Liver (tissue), 9 donors: ENCODE measurements around the gene SIGLEC9. TPM values are rescaled to one million over a fixed set of nuclear protein-coding genes. Genes with fewer than 3 reads are reported as not detected.

Source experiments
- DNase-seq: peaks from one replicate; pipeline ENCODE4 v3.0.0-alpha.2; 2017; ENCODE audit warnings: low spot score
- H3K27ac ChIP-seq, 2 donors: one replicate each; pipeline ENCODE4 v1.7.0; 2013; ENCODE audit warnings: inconsistent platforms in 2 of 2, low read length in 2 of 2, control low read depth in 1 of 2, low read depth in 1 of 2, mild to moderate bottlenecking in 1 of 2
- H3K27me3 ChIP-seq, 4 donors: one replicate each; pipeline versions ENCODE4 v1.6.1 to v1.7.0; 2013; ENCODE audit warnings: low read length in 3 of 4, inconsistent platforms in 1 of 4, mild to moderate bottlenecking in 1 of 4, moderate library complexity in 1 of 4; ENCODE audit not compliant: control insufficient read depth in 4 of 4, insufficient read depth in 4 of 4
- H3K36me3 ChIP-seq, 4 donors: one replicate each; pipeline versions ENCODE4 v1.6.1 to v1.7.0; 2013; ENCODE audit warnings: low read length in 3 of 4, mild to moderate bottlenecking in 3 of 4, low read depth in 1 of 4, moderate library complexity in 1 of 4; ENCODE audit not compliant: control insufficient read depth in 4 of 4, insufficient read depth in 3 of 4
- H3K4me1 ChIP-seq, 4 donors: one replicate each; pipeline versions ENCODE4 v1.6.1 to v1.7.0; 2013; ENCODE audit warnings: low read length in 3 of 4, mild to moderate bottlenecking in 3 of 4, moderate library complexity in 1 of 4; ENCODE audit not compliant: control insufficient read depth in 4 of 4, insufficient read depth in 4 of 4
- H3K4me3 ChIP-seq, 3 donors: one replicate each; pipeline versions ENCODE4 v1.6.1 to v1.7.0; 2013; ENCODE audit warnings: low read length in 3 of 3, control low read depth in 1 of 3, low read depth in 1 of 3, mild to moderate bottlenecking in 1 of 3
- H3K9ac ChIP-seq, 2 donors: one replicate each; pipeline ENCODE4 v1.7.0; 2013; ENCODE audit warnings: low read length in 2 of 2, mild to moderate bottlenecking in 2 of 2, moderate library complexity in 2 of 2, control low read depth in 1 of 2, low read depth in 1 of 2
- H3K9me3 ChIP-seq, 4 donors: one replicate each; pipeline versions ENCODE4 v1.6.1 to v1.7.0; 2013; ENCODE audit warnings: low read length in 3 of 4; ENCODE audit not compliant: control insufficient read depth in 4 of 4
- CTCF ChIP-seq: fragments of 150-350 bp; IDR thresholded peaks from 2 replicates; pipeline ENCODE4 v1.5.1; 2017; ENCODE audit warnings: improper control_type of control experiment, low read depth, low read length; ENCODE audit not compliant: missing input control
- EGR1 ChIP-seq, 2 donors: IDR thresholded peaks; 2 replicates each; pipeline ENCODE4 v1.6.1; 2016 to 2018; ENCODE audit warnings: antibody characterized with exemption in 2 of 2, low read depth in 2 of 2
- FOXA2 ChIP-seq: IDR thresholded peaks from 2 replicates; pipeline ENCODE4 v1.6.1; 2016; ENCODE audit warnings: antibody characterized with exemption
- GABPA ChIP-seq, 2 donors: IDR thresholded peaks in 1 of 2; conservative IDR thresholded peaks in 1 of 2; 2 replicates each; pipeline ENCODE4 v1.6.1; 2016; ENCODE audit warnings: antibody characterized with exemption in 2 of 2, mild to moderate bottlenecking in 1 of 2, moderate library complexity in 1 of 2
- HNF4A ChIP-seq, 2 donors: conservative IDR thresholded peaks; 2 replicates each; pipeline ENCODE4 v1.6.1; 2016; ENCODE audit warnings: antibody characterized with exemption in 2 of 2, mild to moderate bottlenecking in 2 of 2
- HNF4G ChIP-seq: IDR thresholded peaks from 2 replicates; pipeline ENCODE4 v1.6.1; 2016; ENCODE audit warnings: antibody characterized with exemption
- JUND ChIP-seq, 2 donors: IDR thresholded peaks; 2 replicates each; pipeline ENCODE4 v1.6.1; 2016; ENCODE audit warnings: antibody characterized with exemption in 2 of 2
- MAX ChIP-seq: IDR thresholded peaks from 2 replicates; pipeline ENCODE4 v1.6.1; 2016; ENCODE audit warnings: antibody characterized with exemption
- NR2F2 ChIP-seq: IDR thresholded peaks from 2 replicates; pipeline ENCODE4 v1.6.1; 2016; ENCODE audit warnings: antibody characterized with exemption
- RAD21 ChIP-seq, 2 donors: IDR thresholded peaks; 2 replicates each; pipeline ENCODE4 v1.6.1; 2016; ENCODE audit warnings: antibody characterized with exemption in 2 of 2, mild to moderate bottlenecking in 2 of 2
- REST ChIP-seq: IDR thresholded peaks from 2 replicates; pipeline ENCODE4 v1.6.1; 2016; ENCODE audit warnings: antibody characterized with exemption, mild to moderate bottlenecking
- RXRA ChIP-seq, 2 donors: IDR thresholded peaks; 2 replicates each; pipeline ENCODE4 v1.6.1; 2017 to 2018; ENCODE audit warnings: antibody characterized with exemption in 2 of 2, mild to moderate bottlenecking in 1 of 2
- SP1 ChIP-seq: IDR thresholded peaks from 2 replicates; pipeline ENCODE4 v1.6.1; 2018; ENCODE audit warnings: antibody characterized with exemption, mild to moderate bottlenecking
- TAF1 ChIP-seq: conservative IDR thresholded peaks from 2 replicates; pipeline ENCODE4 v1.6.1; 2016; ENCODE audit warnings: antibody characterized with exemption, mild to moderate bottlenecking
- ZBTB33 ChIP-seq: IDR thresholded peaks from 2 replicates; pipeline ENCODE4 v1.6.1; 2016; ENCODE audit warnings: antibody characterized with exemption
- WGBS: extraction: QIAGEN DNeasy Blood & Tissue Kit; methylation state at CpG from one replicate; pipeline ENCODE4 v1.1.7; 2013; 5-methylcytosine and 5-hydroxymethylcytosine counted together
- polyA plus RNA-seq, 2 donors: library from polyadenylated mRNA; stranded (reverse) in 1 of 2; unstranded in 1 of 2; fragments of 200-250 nt in 1 of 2; fragments of >200 nt in 1 of 2; fragmentation: Nextera tagmentation in 1 of 2; extraction: Ambion mirVana in 1 of 2; gene quantifications; one replicate each; pipeline versions ENCODE4 v1.2.1 to v1.2.3, GENCODE V29; 2013 to 2015
- total RNA-seq, 2 donors: library from RNA; depleted of rRNA; stranded (reverse); fragments of >200 nt; gene quantifications; one replicate each; pipeline ENCODE4 v1.2.3, GENCODE V29; 2014
- donor health status: healthy.
- donor health status: healthy.
- donor health status: healthy.
- donor health status: healthy.
- donor health status: healthy.

Gene SIGLEC9
- total and polyA plus RNA-seq, 4 donors, result 3.0 to 5.4 (median 4.4) TPM

GRCh38 chr19:51119101-51119500 is 5.6 kb upstream of the SIGLEC9 start:
- no peaks in the 10 kb centered on the region for H3K27me3 ChIP-seq
- WGBS, result 56% methylated on average over 4 of the region's 4 CpGs
- no peak overlapping the region for H3K9ac ChIP-seq
- peaks cover 0 to 4% (median under 1%) of the 10 kb centered on the region in 4 donors for H3K4me1 ChIP-seq
- H3K9me3 ChIP-seq, result no peaks in the 10 kb centered on the region
- no peak for DNase-seq
- no peak for TF ChIP-seq ZBTB33
- TF ChIP-seq NR2F2, result no peak
- TF ChIP-seq GABPA (IDR thresholded peaks at IDR 0.05 in 1 of 2, conservative IDR thresholded peaks at IDR 0.05 in 1 of 2), result no peak
- TF ChIP-seq TAF1, result no peak
- TF ChIP-seq EGR1 (IDR thresholded peaks at IDR 0.05; ENCODE audit: low read depth in 2 of 2), result no peak
- TF ChIP-seq JUND (IDR thresholded peaks at IDR 0.05), result no peak
- TF ChIP-seq HNF4A (conservative IDR thresholded peaks at IDR 0.05), result no peak
- TF ChIP-seq HNF4G, result no peak
- no peak for TF ChIP-seq RAD21 (IDR thresholded peaks at IDR 0.05)
- H3K36me3 ChIP-seq, result no peaks in the 10 kb centered on the region
- H3K4me3 ChIP-seq, result no peak overlapping the region
- no peak overlapping the region for H3K27ac ChIP-seq

DNA sequence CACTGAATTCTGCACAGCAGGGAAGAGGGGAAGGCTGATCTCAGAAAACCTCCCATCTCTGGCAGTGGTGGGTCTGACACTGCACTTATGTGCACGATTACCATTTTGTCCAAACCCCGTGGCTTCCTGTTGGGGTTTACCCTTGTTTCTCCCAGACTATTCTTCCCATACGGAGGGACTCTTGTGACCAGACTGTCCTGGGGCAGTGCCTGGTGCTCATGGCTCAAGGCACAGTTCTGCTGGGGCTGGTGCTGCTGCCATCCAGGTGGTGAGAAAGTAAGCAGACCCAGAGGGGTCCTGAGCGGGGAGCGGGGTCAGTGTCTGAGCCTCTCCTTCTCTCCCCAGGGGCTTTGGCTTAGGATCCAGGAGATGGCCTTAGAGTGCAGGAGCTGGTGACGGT is 5.1 kb upstream of the SIGLEC9 start:
- no peaks in the 10 kb centered on the region for H3K9me3 ChIP-seq
- no peak overlapping the region for H3K9ac ChIP-seq
- no peak overlapping the region for H3K27ac ChIP-seq
- no peaks in the 10 kb centered on the region for H3K27me3 ChIP-seq
- H3K4me1 ChIP-seq, result peaks cover 0 to 7% (median 2%) of the 10 kb centered on the region in 4 donors
- 77% methylated on average over 6 of the region's 6 CpGs for WGBS
- no peaks in the 10 kb centered on the region for H3K36me3 ChIP-seq
- no peak for DNase-seq
- no peak for TF ChIP-seq FOXA2
- no peak for TF ChIP-seq TAF1
- no peak for TF ChIP-seq REST
- H3K4me3 ChIP-seq, result no peak overlapping the region

DNA sequence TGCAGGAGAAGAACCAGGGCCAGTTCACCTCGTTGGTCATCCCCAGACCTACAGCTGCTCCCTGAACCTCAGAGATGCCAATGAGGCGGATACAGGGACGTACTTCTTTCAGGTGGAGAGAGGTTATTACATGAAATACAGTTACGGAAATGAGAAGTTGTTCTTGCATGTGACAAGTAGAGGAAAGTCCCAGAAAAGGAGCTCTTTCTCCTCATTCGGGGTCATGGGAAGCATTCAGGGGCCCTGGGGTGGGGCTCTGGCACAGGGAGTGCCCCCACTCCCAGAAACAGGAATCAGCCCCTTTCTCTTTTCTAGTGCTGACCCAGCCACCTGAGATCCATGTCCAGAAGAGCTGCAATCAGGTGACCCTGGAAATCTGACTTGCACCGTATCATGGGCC is 4.5 kb upstream of the SIGLEC9 start:
- H3K27ac ChIP-seq, result no peak overlapping the region
- no peak overlapping the region for H3K9ac ChIP-seq
- no peaks in the 10 kb centered on the region for H3K27me3 ChIP-seq
- no peak overlapping the region for H3K4me3 ChIP-seq
- peaks cover 0 to 7% (median 2%) of the 10 kb centered on the region in 4 donors for H3K4me1 ChIP-seq
- no peaks in the 10 kb centered on the region for H3K9me3 ChIP-seq
- DNase-seq, result no peak
- WGBS, result 78% methylated on average over 6 of the region's 6 CpGs
- H3K36me3 ChIP-seq, result no peaks in the 10 kb centered on the region
- TF ChIP-seq RXRA (IDR thresholded peaks at IDR 0.05), result no peak
- no peak for TF ChIP-seq CTCF
- no peak for TF ChIP-seq GABPA (IDR thresholded peaks at IDR 0.05 in 1 of 2, conservative IDR thresholded peaks at IDR 0.05 in 1 of 2)
- no peak for TF ChIP-seq SP1
- TF ChIP-seq HNF4G, result no peak
- TF ChIP-seq TAF1, result no peak
- no peak for TF ChIP-seq REST
- no peak for TF ChIP-seq RAD21 (IDR thresholded peaks at IDR 0.05)
- no peak for TF ChIP-seq HNF4A (conservative IDR thresholded peaks at IDR 0.05)
- no peak for TF ChIP-seq MAX
- no peak for TF ChIP-seq NR2F2
- no peak for TF ChIP-seq FOXA2
